AG10803 (cell line): ENCODE measurements around the gene INPP5K.
A peak's percentile ranks its signal among the peaks of the same experiment; 100 is the strongest.

ENCODE experiments used
- DNase-seq: peaks from one replicate; pipeline ENCODE4 v3.0.0; 2010; ENCODE audit warnings: low read depth
- H3K4me3 ChIP-seq: 2 replicates; pipeline ENCODE4 v1.5.1; 2011; ENCODE audit warnings: mild to moderate bottlenecking, low read length, control low read depth
- CTCF ChIP-seq: conservative IDR thresholded peaks from 2 replicates; pipeline ENCODE4 v1.5.1; 2011; ENCODE audit warnings: mild to moderate bottlenecking, low read length, control low read depth, inconsistent platforms

The INPP5K gene

GRCh38 chr17:1560101-1560857, 43.9 kb upstream of the INPP5K start:
- no peak for DNase-seq
- no peak for TF ChIP-seq CTCF
- peak overlapping the region; percentile 77; the same call in 1 of the 2 replicates for H3K4me3 ChIP-seq

DNA sequence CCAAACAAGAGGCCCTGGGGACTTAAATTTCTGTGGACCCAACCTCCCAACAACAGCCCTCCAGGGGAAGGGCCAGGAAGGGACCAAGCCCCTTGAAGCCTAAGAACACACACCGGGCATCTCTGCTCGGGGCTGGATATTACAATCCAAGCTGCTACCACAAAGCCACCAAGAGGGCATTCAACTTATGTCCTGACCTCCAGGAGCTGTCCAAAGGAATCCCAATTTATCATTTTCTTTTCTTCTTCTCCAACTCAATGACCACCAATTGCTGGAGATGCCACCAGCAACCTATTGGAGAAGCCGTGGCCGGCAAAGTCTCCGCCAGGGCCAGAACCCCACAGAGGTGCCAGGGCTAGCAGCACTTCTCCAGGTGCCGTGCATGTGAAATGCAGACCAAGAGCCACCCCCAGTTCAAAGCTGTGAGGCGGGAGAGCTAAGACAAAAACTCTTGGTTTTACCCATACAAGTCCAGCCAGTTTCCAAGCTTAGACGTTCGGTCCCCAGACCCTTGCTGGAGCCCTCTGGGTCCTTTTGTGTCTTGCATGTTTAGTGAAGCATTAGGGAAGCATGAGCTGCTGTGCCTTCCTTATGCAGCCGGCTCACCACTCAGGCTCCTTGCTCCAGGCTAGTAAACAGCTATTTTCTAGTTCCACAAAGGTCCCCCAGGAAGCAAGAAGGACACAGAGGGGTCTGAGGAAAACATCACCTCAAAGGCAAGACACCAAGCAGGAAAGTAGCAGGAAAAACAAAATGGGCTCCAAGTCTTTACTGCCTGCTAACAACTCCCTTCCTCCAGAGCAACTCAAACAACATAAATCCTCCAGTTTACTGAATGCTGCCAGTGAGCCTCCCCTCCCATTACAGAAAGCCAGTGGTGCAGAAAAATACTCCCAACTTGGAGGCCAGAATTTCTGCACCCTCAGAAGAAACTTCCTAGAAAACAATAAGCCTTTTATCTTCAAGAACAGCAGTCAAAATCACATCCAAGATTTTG, 42.9 kb upstream of the INPP5K start:
- DNase-seq: no peak
- no peak for TF ChIP-seq CTCF
- no peak overlapping the region for H3K4me3 ChIP-seq

GRCh38 chr17:1558401-1558800, 42.0 kb upstream of the INPP5K start:
- no peak overlapping the region for H3K4me3 ChIP-seq
- DNase-seq: no peak
- TF ChIP-seq CTCF: no peak

- no peak for TF ChIP-seq CTCF
- no peak overlapping the region for H3K4me3 ChIP-seq
- no peak for DNase-seq
These were observed 41.1 kb upstream of the INPP5K start for GRCh38 chr17:1557355-1558095.

GRCh38 chr17:1555651-1556471, 39.4 kb upstream of the INPP5K start:
- H3K4me3 ChIP-seq: no peak overlapping the region
- TF ChIP-seq CTCF: no peak
- DNase-seq: no peak

GRCh38 chr17:1554751-1555540, 38.5 kb upstream of the INPP5K start:
- no peak overlapping the region for H3K4me3 ChIP-seq
- DNase-seq: no peak
- no peak for TF ChIP-seq CTCF
